ENCODE measurements around the gene SRRM4.

SRRM4 gene

GRCh38 chr12:119008691-119009221 lies 27.4 kb downstream of the SRRM4 start:
- no peak overlapping the region for H3K4me3 ChIP-seq (ENCODE audit: low read depth, low read length)
- no peak for TF ChIP-seq CTCF (IDR thresholded peaks at IDR 0.05; ENCODE audit: low read depth, low read length)

GRCh38 chr12:119011231-119011630 lies 29.9 kb downstream of the SRRM4 start:
- H3K4me3 ChIP-seq (ENCODE audit: low read depth, low read length) = no peak overlapping the region
- no peak for TF ChIP-seq CTCF (IDR thresholded peaks at IDR 0.05; ENCODE audit: low read depth, low read length)

- no peak for TF ChIP-seq CTCF (IDR thresholded peaks at IDR 0.05; ENCODE audit: low read depth, low read length)
- no peak overlapping the region for H3K4me3 ChIP-seq (ENCODE audit: low read depth, low read length)
These were observed 30.8 kb downstream of the SRRM4 start for GRCh38 chr12:119012179-119012578.

DNA sequence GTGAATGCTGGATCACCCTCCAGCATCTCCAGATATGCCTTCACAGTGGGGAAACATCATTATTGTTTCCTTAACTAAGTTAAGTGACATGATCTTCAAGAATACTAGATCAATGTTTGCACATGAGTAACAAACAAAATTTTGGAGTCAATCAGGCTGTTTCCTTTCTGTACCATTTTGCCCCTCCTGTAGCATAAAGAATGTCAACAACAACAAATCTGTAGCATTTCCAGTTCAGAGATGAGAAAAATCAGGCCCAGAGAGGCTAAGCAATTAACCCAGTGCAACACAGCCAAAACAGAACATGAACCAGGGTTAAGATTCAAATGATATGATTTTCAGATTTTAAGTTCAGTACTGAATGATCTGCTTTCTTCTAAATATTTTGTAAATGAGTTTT lies 31.7 kb downstream of the SRRM4 start:
- no peak overlapping the region for H3K4me3 ChIP-seq (ENCODE audit: low read depth, low read length)
- TF ChIP-seq CTCF (IDR thresholded peaks at IDR 0.05; ENCODE audit: low read depth, low read length) = no peak

DNA sequence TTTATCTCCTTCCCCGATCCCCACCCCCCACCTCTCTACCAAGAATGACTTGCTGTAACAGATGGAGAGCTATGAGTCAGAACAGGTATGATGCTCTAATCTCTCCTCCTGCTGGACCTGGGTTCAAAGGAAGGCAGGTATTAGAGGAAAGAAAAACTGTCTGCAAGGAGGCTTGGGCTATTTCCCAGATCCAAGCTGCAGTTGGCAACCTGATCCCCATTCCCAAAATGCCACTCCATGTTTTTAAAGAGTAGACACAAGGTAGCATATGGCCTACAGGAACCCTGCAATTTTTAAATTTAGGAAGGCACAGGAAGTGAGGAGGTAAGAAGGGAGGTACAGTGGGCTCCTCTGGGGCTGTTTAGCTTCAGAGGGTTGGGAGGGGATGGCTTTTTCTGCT lies 33.0 kb downstream of the SRRM4 start:
- TF ChIP-seq CTCF (IDR thresholded peaks at IDR 0.05; ENCODE audit: low read depth, low read length) = no peak
- H3K4me3 ChIP-seq (ENCODE audit: low read depth, low read length) = no peak overlapping the region

- H3K4me3 ChIP-seq (ENCODE audit: low read depth, low read length) = no peak overlapping the region
- TF ChIP-seq CTCF (IDR thresholded peaks at IDR 0.05; ENCODE audit: low read depth, low read length) = no peak
These were observed 35.4 kb downstream of the SRRM4 start for GRCh38 chr12:119016715-119017114.

DNA sequence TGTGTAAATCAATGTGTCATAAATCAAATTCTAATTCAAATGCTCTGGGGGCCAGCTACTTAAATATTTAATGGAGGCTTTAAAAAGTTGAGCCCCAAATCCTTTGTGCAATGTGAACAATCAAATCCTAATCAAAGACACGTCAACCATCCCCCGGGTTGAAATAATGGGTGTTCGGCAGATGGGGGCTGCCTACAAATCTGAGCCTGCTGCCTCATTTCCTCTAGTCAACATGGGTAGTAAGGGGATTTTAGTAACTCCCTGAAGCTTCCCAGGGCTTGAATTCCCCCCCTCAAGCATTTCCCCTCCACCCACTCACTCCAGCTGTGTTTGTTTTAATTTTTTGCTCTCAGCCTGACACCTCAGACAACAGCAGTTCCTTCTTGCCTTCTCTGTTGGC lies 37.8 kb downstream of the SRRM4 start:
- H3K4me3 ChIP-seq (ENCODE audit: low read depth, low read length) = no peak overlapping the region
- no peak for TF ChIP-seq CTCF (IDR thresholded peaks at IDR 0.05; ENCODE audit: low read depth, low read length)

Measured in WI38 (cell line).